Neural cell (in vitro differentiated cells): ENCODE data around the gene KRTAP1-4. TPM values are rescaled to one million over a fixed set of nuclear protein-coding genes. Genes with fewer than 3 reads are reported as not detected.
"Not testable (repeated sequence)": the region's sequence is repeated elsewhere in the genome, so short reads cannot be mapped to it uniquely, and the experiment has no call there.

Source experiments
- H2AFZ ChIP-seq: fragments of 200-600, 300-800 bp; sonication (generic), shearing (Covaris generic); 2 replicates; pipeline ENCODE4 v1.6.0; 2014; ENCODE audit warnings: low read depth, mild to moderate bottlenecking, antibody characterized with exemption, low read length, moderate library complexity
- H3F3A ChIP-seq: fragments of 200-600 bp; shearing (Covaris generic); 2 replicates; pipeline ENCODE4 v1.6.1; 2016; ENCODE audit warnings: mild to moderate bottlenecking, moderate library complexity, mixed read lengths, antibody characterized with exemption, low read length; ENCODE audit not compliant: insufficient read depth, poor library complexity, severe bottlenecking
- H3K27ac ChIP-seq: fragments of 200-600, 300-800 bp; sonication (generic), shearing (Covaris generic); 2 replicates; pipeline ENCODE4 v1.5.1; 2014; ENCODE audit warnings: mild to moderate bottlenecking, low read length, moderate library complexity
- H3K27me3 ChIP-seq: fragments of 300-800, 200-600 bp; sonication (generic), shearing (Covaris generic); 2 replicates; pipeline ENCODE4 v1.6.0; 2014; ENCODE audit warnings: mild to moderate bottlenecking, low read depth, low read length, moderate library complexity; ENCODE audit not compliant: insufficient read depth
- H3K36me3 ChIP-seq: fragments of 300-800, 200-600 bp; sonication (generic), shearing (Covaris generic); 2 replicates; pipeline ENCODE4 v1.5.1; 2014; ENCODE audit warnings: mild to moderate bottlenecking, antibody characterized with exemption, low read length, moderate library complexity; ENCODE audit not compliant: insufficient read depth
- H3K4me2 ChIP-seq: fragments of 300-800, 200-600 bp; sonication (generic), shearing (Covaris generic); 2 replicates; pipeline ENCODE4 v1.6.0; 2014; ENCODE audit warnings: mild to moderate bottlenecking, low read length
- H3K4me3 ChIP-seq: fragments of 300-800, 200-600 bp; sonication (generic), shearing (Covaris generic); 2 replicates; pipeline ENCODE4 v1.5.1; 2014; ENCODE audit warnings: mild to moderate bottlenecking, low read length, moderate library complexity
- H3K79me2 ChIP-seq: fragments of 200-600 bp; shearing (Covaris generic); replicated peaks from 2 replicates; pipeline ENCODE4 v1.6.0; 2014; ENCODE audit warnings: mild to moderate bottlenecking, low read length, moderate library complexity; ENCODE audit not compliant: insufficient read depth
- H3K9ac ChIP-seq: fragments of 300-800, 200-600 bp; sonication (generic), shearing (Covaris generic); 2 replicates; pipeline ENCODE4 v1.6.1; 2016; ENCODE audit warnings: mild to moderate bottlenecking, low read length, mixed read lengths
- H3K9me2 ChIP-seq: fragments of 200-600 bp; shearing (Covaris generic); 2 replicates; pipeline ENCODE4 v1.6.1; 2016; ENCODE audit warnings: mild to moderate bottlenecking, low read length, mixed read lengths; ENCODE audit not compliant: insufficient read depth
- H3K9me3 ChIP-seq: fragments of 200-600, 300-800 bp; sonication (generic), shearing (Covaris generic); 2 replicates; pipeline ENCODE4 v1.6.1; 2016; ENCODE audit warnings: mild to moderate bottlenecking, mixed run types, low read length, moderate library complexity, mixed read lengths
- H4K20me1 ChIP-seq: fragments of 200-600 bp; shearing (Covaris generic); 2 replicates; pipeline ENCODE4 v1.6.1; 2016; ENCODE audit warnings: mild to moderate bottlenecking, mixed run types; ENCODE audit not compliant: insufficient read depth
- EP300 ChIP-seq: fragments of 450-650 bp; conservative IDR thresholded peaks from 2 replicates; pipeline ENCODE4 v1.6.1; 2014; ENCODE audit warnings: antibody characterized with exemption, mild to moderate bottlenecking, moderate library complexity; ENCODE audit not compliant: poor library complexity, severe bottlenecking
- EZH2 ChIP-seq: fragments of 200-600, 300-800 bp; shearing (Covaris generic), sonication (generic); IDR thresholded peaks from 2 replicates; pipeline ENCODE4 v1.6.1; 2014; ENCODE audit warnings: antibody characterized with exemption, low read length, borderline replicate concordance, mild to moderate bottlenecking; ENCODE audit not compliant: insufficient read depth, poor library complexity, severe bottlenecking
- MXI1 ChIP-seq: fragments of 450-650 bp; conservative IDR thresholded peaks from 2 replicates; pipeline ENCODE4 v1.6.1; 2014; ENCODE audit warnings: antibody characterized with exemption, mild to moderate bottlenecking; ENCODE audit not compliant: poor library complexity, severe bottlenecking
- POLR2AphosphoS5 ChIP-seq: IDR thresholded peaks from 2 replicates; pipeline ENCODE4 v1.6.1; 2012
- RAD21 ChIP-seq: fragments of 450-650 bp; conservative IDR thresholded peaks from 2 replicates; pipeline ENCODE4 v1.6.1; 2014; ENCODE audit warnings: antibody characterized with exemption, mild to moderate bottlenecking, moderate library complexity
- SMC3 ChIP-seq: fragments of 450-650 bp; conservative IDR thresholded peaks from 2 replicates; pipeline ENCODE4 v1.6.1; 2014; ENCODE audit warnings: antibody characterized with exemption, mild to moderate bottlenecking, moderate library complexity; ENCODE audit not compliant: poor library complexity
- TAF1 ChIP-seq: IDR thresholded peaks from 2 replicates; pipeline ENCODE4 v1.6.1; 2012; ENCODE audit warnings: low read depth
- polyA plus RNA-seq: library from polyadenylated mRNA; depleted of rRNA; stranded (reverse); fragments of >200 nt; gene quantifications from 2 replicates; pipeline ENCODE4 v1.2.3, GENCODE V29; 2014
- TF ChIP-seq, protein P1 (sequence below): fragments of 450-650 bp; IDR thresholded peaks from 2 replicates; pipeline ENCODE4 v1.5.1; 2014; ENCODE audit warnings: antibody characterized with exemption, mild to moderate bottlenecking, moderate library complexity; ENCODE audit not compliant: poor library complexity, severe bottlenecking
- TF ChIP-seq, protein P2 (sequence below): IDR thresholded peaks from 2 replicates; pipeline ENCODE4 v1.6.1; 2012; ENCODE audit warnings: borderline replicate concordance

KRTAP1-4 gene
- polyA plus RNA-seq, 1 donor from 2014 or later: not detected

- H3K9me2 ChIP-seq, H4K20me1 ChIP-seq, H3K27me3 ChIP-seq, H3K9ac ChIP-seq, H2AFZ ChIP-seq, H3K36me3 ChIP-seq, H3K9me3 ChIP-seq, H3K4me2 ChIP-seq, H3K4me3 ChIP-seq, H3K27ac ChIP-seq, H3K79me2 ChIP-seq, H3F3A ChIP-seq: not testable (repeated sequence)
Observed at GRCh38 chr17:40999563-40999962, 30.4 kb downstream of the KRTAP1-4 start, which contains the start of gene KRTAP3-2. Gene KRTAP3-2, minus strand, starts transcription at chr17:40999906. Its CDS starts 53 bp downstream, at chr17:40999853.

DNA sequence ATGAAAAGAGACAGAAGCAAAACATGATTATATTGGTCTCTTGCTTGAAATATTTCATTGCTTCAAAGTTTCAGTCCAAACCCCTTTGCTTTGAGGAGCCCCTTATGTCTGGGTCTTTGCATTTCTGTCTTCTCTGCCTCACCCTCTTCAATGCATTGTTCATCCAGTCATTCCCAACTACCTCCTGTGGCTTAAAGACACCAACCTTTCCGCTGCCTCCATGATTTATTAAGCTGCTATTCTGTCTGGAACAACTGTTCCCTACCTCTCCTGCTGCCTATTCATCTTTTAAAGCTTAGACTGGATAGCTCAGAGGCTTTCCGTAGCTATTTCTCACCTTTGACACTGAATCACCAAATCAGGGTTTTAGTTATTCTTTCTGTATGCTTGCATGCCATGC is 32.6 kb downstream of the KRTAP1-4 start:
- Histone ChIP-seq H3K9me3 (no peaks in the 10 kb centered on the region), H4K20me1 (no peaks in the 10 kb centered on the region), H3K4me2 (no peak overlapping the region), H3K79me2 (no peaks in the 10 kb centered on the region), H2AFZ (no peak overlapping the region), H3F3A (no peaks in the 10 kb centered on the region), H3K27me3 (no peaks in the 10 kb centered on the region), H3K4me3 (no peak overlapping the region), H3K9ac (no peak overlapping the region), H3K36me3 (no peaks in the 10 kb centered on the region), H3K9me2 (no peaks in the 10 kb centered on the region), H3K27ac (no peak overlapping the region)
- TF ChIP-seq EZH2 (no peak), SMC3 (no peak)

- Histone ChIP-seq H3K27ac (no peak overlapping the region), H3K4me3 (no peak overlapping the region), H4K20me1 (no peaks in the 10 kb centered on the region), H3F3A (no peaks in the 10 kb centered on the region), H3K27me3 (no peaks in the 10 kb centered on the region), H2AFZ (no peak overlapping the region), H3K79me2 (no peaks in the 10 kb centered on the region), H3K9me2 (no peaks in the 10 kb centered on the region), H3K9me3 (no peaks in the 10 kb centered on the region), H3K4me2 (no peak overlapping the region), H3K36me3 (no peaks in the 10 kb centered on the region), H3K9ac (no peak overlapping the region)
- TF ChIP-seq SMC3 (no peak), POLR2AphosphoS5 (no peak), MXI1 (no peak), EP300 (no peak), RAD21 (no peak), EZH2 (no peak), TAF1 (no peak)
- TF ChIP-seq, protein P1, sequence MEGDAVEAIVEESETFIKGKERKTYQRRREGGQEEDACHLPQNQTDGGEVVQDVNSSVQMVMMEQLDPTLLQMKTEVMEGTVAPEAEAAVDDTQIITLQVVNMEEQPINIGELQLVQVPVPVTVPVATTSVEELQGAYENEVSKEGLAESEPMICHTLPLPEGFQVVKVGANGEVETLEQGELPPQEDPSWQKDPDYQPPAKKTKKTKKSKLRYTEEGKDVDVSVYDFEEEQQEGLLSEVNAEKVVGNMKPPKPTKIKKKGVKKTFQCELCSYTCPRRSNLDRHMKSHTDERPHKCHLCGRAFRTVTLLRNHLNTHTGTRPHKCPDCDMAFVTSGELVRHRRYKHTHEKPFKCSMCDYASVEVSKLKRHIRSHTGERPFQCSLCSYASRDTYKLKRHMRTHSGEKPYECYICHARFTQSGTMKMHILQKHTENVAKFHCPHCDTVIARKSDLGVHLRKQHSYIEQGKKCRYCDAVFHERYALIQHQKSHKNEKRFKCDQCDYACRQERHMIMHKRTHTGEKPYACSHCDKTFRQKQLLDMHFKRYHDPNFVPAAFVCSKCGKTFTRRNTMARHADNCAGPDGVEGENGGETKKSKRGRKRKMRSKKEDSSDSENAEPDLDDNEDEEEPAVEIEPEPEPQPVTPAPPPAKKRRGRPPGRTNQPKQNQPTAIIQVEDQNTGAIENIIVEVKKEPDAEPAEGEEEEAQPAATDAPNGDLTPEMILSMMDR: no peak
- TF ChIP-seq, protein P2, sequence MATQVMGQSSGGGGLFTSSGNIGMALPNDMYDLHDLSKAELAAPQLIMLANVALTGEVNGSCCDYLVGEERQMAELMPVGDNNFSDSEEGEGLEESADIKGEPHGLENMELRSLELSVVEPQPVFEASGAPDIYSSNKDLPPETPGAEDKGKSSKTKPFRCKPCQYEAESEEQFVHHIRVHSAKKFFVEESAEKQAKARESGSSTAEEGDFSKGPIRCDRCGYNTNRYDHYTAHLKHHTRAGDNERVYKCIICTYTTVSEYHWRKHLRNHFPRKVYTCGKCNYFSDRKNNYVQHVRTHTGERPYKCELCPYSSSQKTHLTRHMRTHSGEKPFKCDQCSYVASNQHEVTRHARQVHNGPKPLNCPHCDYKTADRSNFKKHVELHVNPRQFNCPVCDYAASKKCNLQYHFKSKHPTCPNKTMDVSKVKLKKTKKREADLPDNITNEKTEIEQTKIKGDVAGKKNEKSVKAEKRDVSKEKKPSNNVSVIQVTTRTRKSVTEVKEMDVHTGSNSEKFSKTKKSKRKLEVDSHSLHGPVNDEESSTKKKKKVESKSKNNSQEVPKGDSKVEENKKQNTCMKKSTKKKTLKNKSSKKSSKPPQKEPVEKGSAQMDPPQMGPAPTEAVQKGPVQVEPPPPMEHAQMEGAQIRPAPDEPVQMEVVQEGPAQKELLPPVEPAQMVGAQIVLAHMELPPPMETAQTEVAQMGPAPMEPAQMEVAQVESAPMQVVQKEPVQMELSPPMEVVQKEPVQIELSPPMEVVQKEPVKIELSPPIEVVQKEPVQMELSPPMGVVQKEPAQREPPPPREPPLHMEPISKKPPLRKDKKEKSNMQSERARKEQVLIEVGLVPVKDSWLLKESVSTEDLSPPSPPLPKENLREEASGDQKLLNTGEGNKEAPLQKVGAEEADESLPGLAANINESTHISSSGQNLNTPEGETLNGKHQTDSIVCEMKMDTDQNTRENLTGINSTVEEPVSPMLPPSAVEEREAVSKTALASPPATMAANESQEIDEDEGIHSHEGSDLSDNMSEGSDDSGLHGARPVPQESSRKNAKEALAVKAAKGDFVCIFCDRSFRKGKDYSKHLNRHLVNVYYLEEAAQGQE: no peak
Observed at GRCh38 chr17:40996829-40997228, 33.2 kb downstream of the KRTAP1-4 start.
